Stimulated activated naive CD8-positive, alpha-beta T cell treated with anti-CD3 and anti-CD28 coated beads, Interleukin-15, amount 100 ng/mL, for 72 hours (primary cell): ENCODE results near the gene FAM237B.

Source experiments
- ATAC-seq: fragments of 150-1000 bp; cut with Tn5 transposase; 2 replicates; pipeline ENCODE4 v1.10.0; 2021; ENCODE audit warnings: mild to moderate bottlenecking, moderate library complexity
- DNase-seq, 2 donors: peaks; one replicate each; pipeline ENCODE4 v3.0.0; 2021 to 2022
- H3K27ac Mint-ChIP-seq, 2 donors: one replicate each; pipeline ENCODE4 v1.8.0; 2022; ENCODE audit warnings: mild to moderate bottlenecking in 2 of 2, mixed read lengths in 2 of 2, moderate library complexity in 2 of 2
- H3K27me3 Mint-ChIP-seq: one replicate; pipeline ENCODE4 v1.8.0; 2022; ENCODE audit warnings: mixed read lengths
- H3K4me1 Mint-ChIP-seq: one replicate; pipeline ENCODE4 v1.8.0; 2022; ENCODE audit warnings: mild to moderate bottlenecking, mixed read lengths
- H3K4me3 Mint-ChIP-seq, 2 donors: one replicate each; pipeline ENCODE4 v1.8.0; 2022; ENCODE audit warnings: mild to moderate bottlenecking in 2 of 2, mixed read lengths in 2 of 2, moderate library complexity in 1 of 2
- H3K9me3 Mint-ChIP-seq, 2 donors: one replicate each; pipeline ENCODE4 v1.8.0; 2022; ENCODE audit warnings: mixed read lengths in 2 of 2

The FAM237B gene

GRCh38 chr7:90266808-90267207 lies 54.3 kb downstream of the FAM237B start:
- Mint-ChIP-seq H3K9me3 (no peaks in the 10 kb centered on the region), H3K27ac (no peak overlapping the region), H3K4me3 (no peak overlapping the region), H3K4me1 (no peaks in the 10 kb centered on the region), H3K27me3 (no peaks in the 10 kb centered on the region)
- DNase-seq (no peak), ATAC-seq (no peak)
